Measurements from ENCODE around the gene ZNF44.

The ZNF44 gene

DNA sequence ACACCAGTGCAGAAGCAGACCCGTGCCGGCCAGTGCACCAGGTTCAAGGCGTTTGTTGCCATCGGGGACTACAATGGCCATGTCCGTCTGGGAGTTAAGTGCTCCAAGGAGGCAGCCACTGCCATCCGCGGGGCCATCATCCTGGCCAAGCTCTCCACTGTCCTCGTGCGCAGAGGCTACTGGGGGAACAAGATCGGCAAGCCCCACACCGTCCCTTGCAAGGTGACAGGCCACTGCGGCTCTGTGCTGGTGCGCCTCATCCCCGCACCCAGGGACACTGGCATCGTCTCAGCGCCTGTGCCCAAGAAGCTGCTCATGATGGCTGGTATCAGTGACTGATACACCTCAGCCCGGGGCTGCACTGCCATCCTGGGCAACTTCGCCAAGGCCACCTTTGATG, 10.1 kb downstream of the ZNF44 start:
- no peaks in the 10 kb centered on the region for H4K20me1 ChIP-seq (ENCODE audit: insufficient read depth, low read length)

DNA sequence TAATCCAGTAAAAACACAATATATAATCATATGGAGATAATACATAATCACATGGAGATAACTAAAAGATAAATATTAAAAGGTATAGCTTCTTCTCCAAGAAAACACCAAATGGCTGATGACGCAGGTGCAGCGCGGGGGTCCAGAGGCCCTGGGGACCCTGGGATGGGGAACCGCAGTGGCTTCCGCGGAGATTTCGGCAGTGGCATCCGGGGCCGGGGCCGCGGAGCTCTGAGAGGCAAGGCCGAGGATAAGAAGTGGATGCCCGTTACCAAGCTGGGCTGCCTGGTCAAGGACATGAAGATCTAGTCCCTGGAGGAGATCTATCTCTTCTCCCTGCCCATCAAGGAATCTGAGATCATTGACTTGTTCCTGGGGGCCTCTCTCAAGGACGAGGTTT, 10.5 kb downstream of the ZNF44 start:
- Histone ChIP-seq H3K9ac (ENCODE audit: low read length) (no peak overlapping the region), H3K4me3 (ENCODE audit: low read depth, low read length, poor library complexity, severe bottlenecking) (no peak overlapping the region), H3K4me1 (ENCODE audit: insufficient read depth, low read length, severe bottlenecking) (no peaks in the 10 kb centered on the region), H3K9me3 (ENCODE audit: low read length) (peaks cover 18% of the 10 kb centered on the region), H3K27me3 (ENCODE audit: insufficient read depth, low read length) (no peaks in the 10 kb centered on the region), H3K36me3 (ENCODE audit: insufficient read depth, low read length) (peaks cover 26% of the 10 kb centered on the region), H2AFZ (ENCODE audit: low read length) (no peak overlapping the region), H3K79me2 (ENCODE audit: insufficient read depth, low read length) (peaks cover 9% of the 10 kb centered on the region; the same call in 1 of the 2 replicates), H3K27ac (ENCODE audit: low read depth, low read length, poor library complexity, severe bottlenecking) (no peak overlapping the region), H3K9me2 (ENCODE audit: low read depth, low read length) (no peaks in the 10 kb centered on the region), H3F3A (ENCODE audit: insufficient read depth, low read length) (no peaks in the 10 kb centered on the region), H4K20me1 (ENCODE audit: insufficient read depth, low read length) (no peaks in the 10 kb centered on the region), H3K4me2 (ENCODE audit: low read length) (no peak overlapping the region)
- TF ChIP-seq EZH2 (IDR thresholded peaks at IDR 0.05; ENCODE audit: borderline replicate concordance, low read length): no peak
- no peak for TF ChIP-seq CTCF (IDR thresholded peaks at IDR 0.05; ENCODE audit: low read length)

More for the DNA sequence above, 10.1 kb downstream of the ZNF44 start:
- no peak overlapping the region for H3K4me3 ChIP-seq (ENCODE audit: low read depth, low read length, poor library complexity, severe bottlenecking)
- H3K27me3 ChIP-seq (ENCODE audit: insufficient read depth, low read length): no peaks in the 10 kb centered on the region
- no peak overlapping the region for H2AFZ ChIP-seq (ENCODE audit: low read length)
- H3K4me1 ChIP-seq (ENCODE audit: insufficient read depth, low read length, severe bottlenecking): no peaks in the 10 kb centered on the region
- H3K36me3 ChIP-seq (ENCODE audit: insufficient read depth, low read length): peaks cover 27% of the 10 kb centered on the region
- H3K4me2 ChIP-seq (ENCODE audit: low read length): no peak overlapping the region
- TF ChIP-seq CTCF (IDR thresholded peaks at IDR 0.05; ENCODE audit: low read length) (no peak), EZH2 (IDR thresholded peaks at IDR 0.05; ENCODE audit: borderline replicate concordance, low read length) (no peak)
- peaks cover 9% of the 10 kb centered on the region; the same call in 1 of the 2 replicates for H3K79me2 ChIP-seq (ENCODE audit: insufficient read depth, low read length)
- H3F3A ChIP-seq (ENCODE audit: insufficient read depth, low read length): no peaks in the 10 kb centered on the region
- H3K9ac ChIP-seq (ENCODE audit: low read length): no peak overlapping the region
- no peak overlapping the region for H3K27ac ChIP-seq (ENCODE audit: low read depth, low read length, poor library complexity, severe bottlenecking)
- H3K9me2 ChIP-seq (ENCODE audit: low read depth, low read length): no peaks in the 10 kb centered on the region
- peaks cover 19% of the 10 kb centered on the region for H3K9me3 ChIP-seq (ENCODE audit: low read length)

DNA sequence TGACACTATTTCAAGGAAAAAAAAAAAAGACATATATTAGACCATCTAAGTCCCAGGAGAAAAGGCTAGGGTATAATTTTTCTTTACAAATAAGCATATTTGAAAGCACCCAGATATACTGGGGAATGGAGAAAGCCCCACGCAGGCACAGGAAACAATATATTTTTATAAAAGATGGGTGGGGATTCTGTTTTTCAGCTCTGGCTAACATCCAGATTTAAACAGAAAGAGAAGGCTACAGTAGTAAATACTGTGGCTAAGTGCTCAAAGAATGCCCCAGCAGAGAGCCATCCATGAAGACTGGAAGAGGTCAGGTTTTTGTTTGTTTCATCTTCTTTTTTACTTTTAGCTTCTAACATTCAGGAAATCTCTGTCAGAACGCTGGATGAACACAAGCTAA, 16.0 kb downstream of the ZNF44 start:
- H3K4me3 ChIP-seq (ENCODE audit: low read depth, low read length, poor library complexity, severe bottlenecking): no peak overlapping the region
- H3F3A ChIP-seq (ENCODE audit: insufficient read depth, low read length): no peaks in the 10 kb centered on the region
- peaks cover 36% of the 10 kb centered on the region for H3K36me3 ChIP-seq (ENCODE audit: insufficient read depth, low read length)
- TF ChIP-seq EZH2 (IDR thresholded peaks at IDR 0.05; ENCODE audit: borderline replicate concordance, low read length): no peak
- TF ChIP-seq CTCF (IDR thresholded peaks at IDR 0.05; ENCODE audit: low read length): no peak
- no peaks in the 10 kb centered on the region; the same call in 1 of the 2 replicates for H3K79me2 ChIP-seq (ENCODE audit: insufficient read depth, low read length)
- H4K20me1 ChIP-seq (ENCODE audit: insufficient read depth, low read length): no peaks in the 10 kb centered on the region
- no peaks in the 10 kb centered on the region for H3K9me2 ChIP-seq (ENCODE audit: low read depth, low read length)
- no peak overlapping the region for H3K9ac ChIP-seq (ENCODE audit: low read length)
- H3K4me2 ChIP-seq (ENCODE audit: low read length): no peak overlapping the region
- no peaks in the 10 kb centered on the region for H3K4me1 ChIP-seq (ENCODE audit: insufficient read depth, low read length, severe bottlenecking)
- no peaks in the 10 kb centered on the region for H3K27me3 ChIP-seq (ENCODE audit: insufficient read depth, low read length)
- no peak overlapping the region for H2AFZ ChIP-seq (ENCODE audit: low read length)
- H3K9me3 ChIP-seq (ENCODE audit: low read length): peaks cover 43% of the 10 kb centered on the region
- H3K27ac ChIP-seq (ENCODE audit: low read depth, low read length, poor library complexity, severe bottlenecking): no peak overlapping the region

All from OCI-LY1 (cell line).